GM21529 (cell line): Measurements from ENCODE around the gene KIF1A.
"Not testable (repeated sequence)": the region's sequence is repeated elsewhere in the genome, so short reads cannot be mapped to it uniquely, and the experiment has no call there.

Source experiments
- ATAC-seq: cut with Tn5 transposase; IDR thresholded peaks from one replicate; pipeline ENCODE4 v1.9.1; 2021; ENCODE audit not compliant: unreplicated experiment

Gene KIF1A

GRCh38 chr2:240787521-240788472, 32.2 kb downstream of the KIF1A start:
- ATAC-seq: no peak

- ATAC-seq: no peak
Measured at GRCh38 chr2:240786871-240787311, 33.1 kb downstream of the KIF1A start.

DNA sequence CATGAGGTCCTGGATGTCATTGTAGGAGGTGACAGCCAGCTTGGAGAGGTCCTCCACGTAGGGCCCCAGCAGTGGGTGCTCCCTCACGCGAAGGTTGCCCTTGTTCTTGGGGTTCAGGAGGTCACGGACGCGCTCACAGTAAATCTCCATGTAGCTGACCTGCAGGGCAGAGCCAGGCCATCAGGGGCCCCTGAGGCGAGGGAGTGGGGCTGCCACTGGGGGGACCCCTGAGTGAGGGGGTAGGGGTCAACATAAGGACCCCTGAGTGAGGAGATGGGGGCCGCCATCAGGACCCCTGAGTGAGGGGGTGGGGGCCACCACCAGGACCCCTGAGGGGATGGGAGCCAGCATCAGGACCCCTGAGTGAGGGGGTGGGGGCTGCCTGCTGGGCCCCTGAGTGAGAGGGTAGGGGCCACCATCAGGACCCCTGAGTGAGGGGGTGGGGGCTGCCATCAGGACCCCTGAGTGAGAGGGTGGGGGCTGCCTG, 33.6 kb downstream of the KIF1A start:
- ATAC-seq: no peak

DNA sequence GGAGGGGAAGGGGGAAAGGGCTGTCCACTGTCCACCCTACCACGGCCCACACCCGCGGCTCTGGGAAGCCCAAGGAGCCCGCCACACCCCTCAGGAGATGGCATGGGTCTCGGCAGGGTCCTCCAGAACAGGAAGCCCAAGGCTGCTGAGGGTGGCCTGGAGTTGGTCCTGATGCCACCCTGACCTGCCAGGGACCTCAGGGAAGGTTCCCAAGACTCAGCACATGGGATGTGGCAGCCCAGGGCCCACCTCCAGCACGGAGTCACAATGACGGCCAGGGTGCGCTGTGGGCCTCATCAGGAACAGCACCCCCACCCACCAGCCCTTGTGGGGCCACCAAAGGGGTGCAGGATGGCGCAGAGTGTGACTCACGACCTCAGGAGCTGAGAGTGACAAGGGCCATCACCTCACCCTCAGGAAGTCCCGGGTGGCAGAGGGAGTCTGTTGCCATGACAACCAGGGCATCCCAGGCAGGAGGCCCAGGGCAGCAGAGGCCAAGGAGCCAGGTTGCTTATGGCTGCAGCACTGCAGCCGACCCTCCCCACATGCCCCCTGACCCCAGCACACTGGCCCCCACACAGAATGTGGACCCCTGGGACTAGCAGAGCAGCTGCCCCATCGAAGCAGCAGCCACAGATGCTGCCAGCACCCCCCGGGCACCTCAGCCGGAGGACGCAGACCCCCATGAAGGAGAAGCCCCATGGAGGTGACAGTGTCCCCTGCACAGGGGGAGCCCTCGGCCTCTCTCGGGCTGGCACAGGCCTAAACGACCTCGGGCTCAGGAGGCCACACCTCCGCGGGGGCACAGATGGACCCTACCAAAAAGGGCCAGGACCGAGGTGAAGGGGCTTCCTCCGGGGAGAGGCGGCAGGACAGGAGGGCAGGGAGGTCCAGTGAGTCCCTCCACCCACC, 34.3 kb downstream of the KIF1A start:
- ATAC-seq: no peak

DNA sequence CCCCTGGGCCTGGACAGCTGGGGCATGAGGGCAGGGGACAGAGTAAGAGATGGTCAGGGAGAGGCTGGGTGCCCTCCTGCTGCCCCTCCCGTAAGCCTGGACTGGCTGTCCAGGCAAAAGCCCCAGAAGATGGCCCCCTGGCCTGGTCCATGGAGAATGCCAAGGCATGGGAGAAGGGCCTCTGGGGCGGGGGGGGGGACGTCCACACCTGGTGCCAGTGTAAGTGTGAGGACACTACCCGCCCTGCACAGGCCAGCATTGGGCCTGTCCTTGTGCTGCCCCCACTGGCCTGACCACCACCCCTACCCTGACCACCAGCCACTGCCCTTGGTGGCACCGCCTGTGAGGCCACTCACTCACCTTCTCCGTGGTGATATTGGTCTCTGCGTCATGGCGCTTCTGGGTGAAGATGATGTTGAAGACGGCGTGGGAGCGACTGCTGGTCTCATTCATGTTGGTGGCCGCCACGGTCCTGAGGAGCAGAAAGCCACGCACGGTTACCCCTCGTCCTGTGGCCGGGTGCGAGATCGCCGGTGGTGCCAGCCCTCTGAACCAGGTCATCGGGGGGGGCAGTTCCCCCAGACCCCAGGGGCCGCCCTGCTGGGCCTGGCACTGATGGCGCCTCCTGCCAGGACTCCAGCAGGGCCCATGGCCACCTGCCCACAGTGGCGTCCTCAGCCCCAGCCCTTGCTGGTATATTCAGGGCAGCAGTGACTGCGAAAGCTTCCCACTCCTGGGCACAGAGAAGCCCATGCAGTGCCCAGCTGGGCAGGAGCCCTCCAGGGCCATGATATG, 35.2 kb downstream of the KIF1A start:
- no peak for ATAC-seq

GRCh38 chr2:240783819-240784621, 36.0 kb downstream of the KIF1A start:
- ATAC-seq: no peak

DNA sequence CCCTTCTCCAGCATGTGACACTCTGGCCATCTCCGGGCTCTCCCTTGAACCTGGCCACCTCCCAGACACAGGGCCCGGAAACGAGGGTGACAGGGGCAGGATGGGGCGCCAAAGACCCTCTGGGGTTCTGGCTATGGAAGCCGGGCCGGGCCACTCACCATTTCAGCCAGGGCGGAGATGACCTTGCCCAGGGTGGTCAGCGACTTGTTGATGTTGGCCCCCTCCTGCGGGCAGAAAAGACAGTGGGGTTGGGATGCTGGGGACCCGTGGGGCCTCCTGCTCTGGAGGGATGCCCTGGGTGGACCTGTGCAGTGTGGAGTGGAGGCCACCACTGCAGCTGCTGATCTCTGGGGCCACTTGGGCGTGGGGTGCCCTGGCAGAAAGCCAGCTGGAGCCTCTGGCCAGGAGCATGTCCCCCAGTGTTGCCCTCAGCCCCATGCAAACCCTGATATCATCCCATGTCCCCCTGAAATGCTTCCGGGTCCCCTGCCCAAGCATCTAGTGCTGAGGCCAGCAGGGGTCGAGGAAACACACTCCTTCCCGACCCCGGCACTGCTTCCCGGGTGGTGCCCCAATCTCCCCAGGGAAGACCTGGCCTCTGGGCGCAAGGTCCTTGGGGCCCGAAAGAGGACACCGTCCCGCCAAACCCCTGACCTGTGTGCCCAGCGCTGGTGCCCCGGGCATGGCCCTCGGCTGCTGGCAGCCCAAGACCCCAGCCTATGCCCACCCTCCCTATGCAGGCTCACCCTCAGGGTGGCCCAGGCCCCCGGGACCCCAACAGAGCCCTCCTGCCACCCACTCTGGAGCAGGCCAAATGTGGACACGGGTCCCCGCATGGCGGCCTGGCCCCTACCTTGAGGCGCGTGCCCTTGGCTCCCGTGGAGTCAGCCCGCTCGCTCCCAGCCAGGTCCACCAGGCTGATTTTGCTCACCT, 36.9 kb downstream of the KIF1A start:
- ATAC-seq: no peak

- no peak for ATAC-seq
Measured at GRCh38 chr2:240782221-240782885, 37.7 kb downstream of the KIF1A start.

- ATAC-seq: no peak
Measured at GRCh38 chr2:240781471-240782220, 38.4 kb downstream of the KIF1A start.

- ATAC-seq: no peak
Measured at GRCh38 chr2:240780023-240780700, 39.9 kb downstream of the KIF1A start.

DNA sequence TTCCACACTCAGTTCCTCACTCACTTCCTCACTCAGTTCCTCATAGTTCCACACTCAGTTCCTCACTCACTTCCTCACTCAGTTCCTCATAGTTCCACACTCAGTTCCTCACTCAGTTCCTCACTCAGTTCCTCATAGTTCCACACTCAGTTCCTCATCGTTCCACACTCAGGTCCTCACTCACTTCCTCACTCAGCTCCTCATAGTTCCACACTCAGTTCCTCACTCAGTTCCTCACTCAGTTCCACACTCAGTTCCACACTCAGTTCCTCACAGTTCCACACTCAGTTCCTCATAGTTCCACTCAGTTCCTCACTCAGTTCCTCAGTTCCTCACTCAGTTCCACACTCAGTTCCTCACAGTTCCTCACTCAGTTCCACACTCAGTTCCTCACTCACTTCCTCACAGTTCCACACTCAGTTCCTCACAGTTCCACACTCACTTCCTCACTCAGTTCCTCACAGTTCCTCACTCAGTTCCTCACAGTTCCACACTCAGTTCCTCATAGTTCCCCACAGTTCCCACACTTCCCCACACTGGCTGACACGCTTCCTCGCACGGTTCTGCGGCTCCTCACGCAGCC, 40.7 kb downstream of the KIF1A start:
- ATAC-seq: not testable (repeated sequence)

DNA sequence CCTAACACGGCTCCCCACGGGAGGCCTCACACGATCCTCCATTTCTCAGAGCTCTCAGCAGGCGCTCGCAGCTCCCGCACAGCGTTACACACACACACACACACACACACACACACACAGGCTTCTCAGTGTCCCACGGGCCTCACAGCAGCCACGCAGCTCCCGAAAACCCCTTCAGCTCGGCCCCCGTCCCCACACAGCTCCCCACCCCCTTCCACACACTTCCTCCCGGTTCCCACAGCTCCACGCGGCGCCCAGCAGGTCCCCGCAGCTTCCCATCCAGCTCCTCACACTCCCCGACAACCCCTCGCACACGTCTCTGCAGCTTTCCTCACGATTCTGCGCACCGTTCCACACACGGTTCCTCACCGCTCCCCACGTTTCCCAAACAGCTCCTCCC, 41.6 kb downstream of the KIF1A start:
- no peak for ATAC-seq

DNA sequence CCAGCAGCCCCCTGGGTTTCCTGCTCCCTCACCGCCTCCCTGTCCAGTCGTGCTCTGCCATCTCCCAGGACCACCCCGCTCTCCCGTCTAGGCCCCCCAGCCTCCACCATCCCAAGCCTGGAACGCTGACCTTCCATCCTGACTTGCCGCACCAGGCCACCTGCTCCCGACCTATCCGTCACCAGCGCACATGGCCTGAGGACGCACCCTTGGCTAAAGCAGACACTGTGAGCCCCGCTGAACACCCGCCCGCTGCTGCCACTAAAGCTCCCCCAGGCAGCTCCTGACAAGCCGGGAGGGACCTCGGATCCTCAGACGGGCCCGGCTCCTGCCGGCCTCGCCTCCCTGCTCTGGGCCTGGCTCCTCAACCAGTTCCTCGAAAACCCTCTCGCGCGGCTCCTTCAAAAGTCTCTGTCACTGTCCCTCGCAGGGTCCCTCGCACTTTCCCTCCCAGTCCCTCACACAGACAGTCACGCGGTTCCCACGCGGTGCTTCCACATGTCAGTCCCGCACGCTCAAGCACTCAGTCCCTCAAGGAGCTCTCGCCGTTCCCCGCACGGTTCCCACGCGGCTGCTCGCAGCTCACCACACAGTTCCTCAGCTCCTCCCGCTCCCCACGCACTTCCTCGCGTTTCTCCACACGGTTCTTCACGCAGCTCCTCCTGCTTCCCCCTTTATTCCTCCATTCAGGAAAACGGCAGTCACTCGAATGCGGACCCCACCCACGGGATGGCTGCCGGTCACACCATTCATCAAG, 42.4 kb downstream of the KIF1A start:
- ATAC-seq: no peak

GRCh38 chr2:240775905-240776304, 44.1 kb downstream of the KIF1A start:
- no peak for ATAC-seq

GRCh38 chr2:240774856-240775255, 45.2 kb downstream of the KIF1A start:
- no peak for ATAC-seq

- ATAC-seq: no peak
Measured at GRCh38 chr2:240769096-240769495, 50.9 kb downstream of the KIF1A start.
